Midbrain (tissue), 1 donor: Measurements from ENCODE around the gene MYCT1.
"Not testable (repeated sequence)": the region's sequence is repeated elsewhere in the genome, so short reads cannot be mapped to it uniquely, and the experiment has no call there.

ENCODE experiments used
- DNase-seq: peaks from one replicate; lab custom pipeline; 2025; lab: John Stamatoyannopoulos, UW

MYCT1 gene

GRCh38 chr6:152697634-152698033, at the start of gene MYCT1:
Gene MYCT1 (plus strand): TSS chr6:152697897. CDS start chr6:152697903, 6 bp downstream.
- no peak for DNase-seq

GRCh38 chr6:152648105-152648504, 49.6 kb upstream of the MYCT1 start:
- DNase-seq: no peak

GRCh38 chr6:152651986-152652385, 45.7 kb upstream of the MYCT1 start:
- DNase-seq: no peak

GRCh38 chr6:152661776-152662175, 35.9 kb upstream of the MYCT1 start:
- DNase-seq: no peak

GRCh38 chr6:152669895-152670294, 27.8 kb upstream of the MYCT1 start:
- DNase-seq: no peak

- DNase-seq: no peak
Observed at GRCh38 chr6:152671171-152671570, 26.5 kb upstream of the MYCT1 start.

- no peak for DNase-seq
Observed at GRCh38 chr6:152673236-152673635, 24.5 kb upstream of the MYCT1 start.

GRCh38 chr6:152680151-152680550, 17.5 kb upstream of the MYCT1 start:
- DNase-seq: no peak

GRCh38 chr6:152680879-152681517, 16.7 kb upstream of the MYCT1 start:
- DNase-seq: no peak

- no peak for DNase-seq
Observed at GRCh38 chr6:152682141-152682540, 15.6 kb upstream of the MYCT1 start.

- DNase-seq: not testable (repeated sequence)
Observed at GRCh38 chr6:152682935-152683334, 14.8 kb upstream of the MYCT1 start.

- DNase-seq: no peak
Observed at GRCh38 chr6:152685819-152686218, 11.9 kb upstream of the MYCT1 start.

- no peak for DNase-seq
Observed at GRCh38 chr6:152695372-152696045, 2.2 kb upstream of the MYCT1 start.

GRCh38 chr6:152696522-152696921, 1.2 kb upstream of the MYCT1 start:
- DNase-seq: no peak

GRCh38 chr6:152698692-152699091, 995 bp downstream of the MYCT1 start:
- no peak for DNase-seq

- no peak for DNase-seq
Observed at GRCh38 chr6:152700427-152700826, 2.7 kb downstream of the MYCT1 start.

- no peak for DNase-seq
Observed at GRCh38 chr6:152701081-152701862, 3.6 kb downstream of the MYCT1 start.

GRCh38 chr6:152701863-152702401, 4.2 kb downstream of the MYCT1 start:
- no peak for DNase-seq

GRCh38 chr6:152703750-152704149, 6.1 kb downstream of the MYCT1 start:
- not testable (repeated sequence) for DNase-seq

GRCh38 chr6:152705327-152705726, 7.6 kb downstream of the MYCT1 start:
- no peak for DNase-seq

- no peak for DNase-seq
Observed at GRCh38 chr6:152716322-152716721, 18.6 kb downstream of the MYCT1 start.

- no peak for DNase-seq
Observed at GRCh38 chr6:152720974-152721373, 23.3 kb downstream of the MYCT1 start.

- DNase-seq: no peak
Observed at GRCh38 chr6:152721956-152722355, 24.3 kb downstream of the MYCT1 start.
